Skeletal muscle tissue (tissue), 4 donors: ENCODE measurements around the gene AMZ1. TPM values are rescaled to one million over a fixed set of nuclear protein-coding genes. Genes with fewer than 3 reads are reported as not detected.
"Not testable (repeated sequence)": the region's sequence is repeated elsewhere in the genome, so short reads cannot be mapped to it uniquely, and the experiment has no call there.

Experiments
- H3K27ac ChIP-seq: one replicate; pipeline ENCODE4 v1.7.0; 2013; ENCODE audit warnings: mild to moderate bottlenecking, low read depth, low read length, inconsistent platforms
- H3K27me3 ChIP-seq, 3 donors: one replicate each; pipeline ENCODE4 v1.7.0; 2013; ENCODE audit warnings: low read length in 3 of 3; ENCODE audit not compliant: control insufficient read depth in 3 of 3, insufficient read depth in 3 of 3
- H3K36me3 ChIP-seq, 3 donors: one replicate each; pipeline ENCODE4 v1.7.0; 2013; ENCODE audit warnings: low read length in 3 of 3; ENCODE audit not compliant: control insufficient read depth in 3 of 3, insufficient read depth in 3 of 3
- H3K4me1 ChIP-seq, 3 donors: one replicate each; pipeline ENCODE4 v1.7.0; 2013; ENCODE audit warnings: low read length in 3 of 3, mild to moderate bottlenecking in 3 of 3; ENCODE audit not compliant: control insufficient read depth in 3 of 3, insufficient read depth in 3 of 3
- H3K4me3 ChIP-seq, 3 donors: one replicate each; pipeline ENCODE4 v1.7.0; 2013; ENCODE audit warnings: low read length in 3 of 3
- H3K9ac ChIP-seq, 3 donors: one replicate each; pipeline ENCODE4 v1.7.0; 2013; ENCODE audit warnings: low read length in 3 of 3, mild to moderate bottlenecking in 3 of 3, moderate library complexity in 2 of 3, low read depth in 1 of 3
- H3K9me3 ChIP-seq, 3 donors: one replicate each; pipeline ENCODE4 v1.7.0; 2013; ENCODE audit warnings: low read length in 3 of 3; ENCODE audit not compliant: control insufficient read depth in 3 of 3
- total RNA-seq: library from RNA; depleted of rRNA; stranded (reverse); fragments of >200 nt; gene quantifications from one replicate; pipeline ENCODE4 v1.2.3, GENCODE V29; 2014
- donor health status: Osteomylitis.

Gene AMZ1
- total RNA-seq, 1 donor from 2014 or later = under 0.01 TPM

- H3K27ac ChIP-seq = no peak overlapping the region
- no peak overlapping the region for H3K9ac ChIP-seq
- H3K36me3 ChIP-seq = no peaks in the 10 kb centered on the region
- no peak overlapping the region for H3K4me3 ChIP-seq
- H3K27me3 ChIP-seq = peaks cover 29 to 39% (median 38%) of the 10 kb centered on the region in 3 donors
- H3K9me3 ChIP-seq = peaks cover 0 to 6% (median 0%) of the 10 kb centered on the region in 3 donors
- H3K4me1 ChIP-seq = peaks cover 16 to 22% (median 21%) of the 10 kb centered on the region in 3 donors
Observed at GRCh38 chr7:2666588-2667250, 21.3 kb upstream of the AMZ1 start.

- H3K27me3 ChIP-seq = peaks cover 29 to 39% (median 38%) of the 10 kb centered on the region in 3 donors
- H3K9me3 ChIP-seq = peaks cover 0 to 6% (median 0%) of the 10 kb centered on the region in 3 donors
- no peak overlapping the region for H3K9ac ChIP-seq
- H3K4me3 ChIP-seq = no peak overlapping the region
- H3K36me3 ChIP-seq = no peaks in the 10 kb centered on the region
- H3K27ac ChIP-seq = no peak overlapping the region
- H3K4me1 ChIP-seq = peaks cover 11 to 17% (median 17%) of the 10 kb centered on the region in 3 donors
Observed at GRCh38 chr7:2667843-2668242, 20.2 kb upstream of the AMZ1 start.

- Histone ChIP-seq H3K4me3 (no peak overlapping the region), H3K9me3 (peaks cover 0 to 6% (median 0%) of the 10 kb centered on the region in 3 donors), H3K9ac (no peak overlapping the region), H3K27me3 (peaks cover 29 to 39% (median 38%) of the 10 kb centered on the region in 3 donors), H3K4me1 (peaks cover 6 to 12% (median 11%) of the 10 kb centered on the region in 3 donors), H3K27ac (no peak overlapping the region), H3K36me3 (no peaks in the 10 kb centered on the region)
Observed at GRCh38 chr7:2668401-2668800, 19.6 kb upstream of the AMZ1 start.

GRCh38 chr7:2670171-2670570 lies 17.8 kb upstream of the AMZ1 start:
- Histone ChIP-seq H3K27me3 (peaks cover 29 to 39% (median 38%) of the 10 kb centered on the region in 3 donors), H3K36me3 (no peaks in the 10 kb centered on the region), H3K27ac (no peak overlapping the region), H3K4me1 (peaks cover 0 to 5% (median 4%) of the 10 kb centered on the region in 3 donors), H3K9me3 (peaks cover 0 to 6% (median 0%) of the 10 kb centered on the region in 3 donors), H3K9ac (no peak overlapping the region), H3K4me3 (no peak overlapping the region)

- Histone ChIP-seq H3K4me1 (peaks cover 0 to 5% (median 4%) of the 10 kb centered on the region in 3 donors), H3K9ac (no peak overlapping the region)
Observed at GRCh38 chr7:2670720-2671391, 17.1 kb upstream of the AMZ1 start.

GRCh38 chr7:2673214-2673613 lies 14.8 kb upstream of the AMZ1 start:
- H3K4me1 ChIP-seq, H3K27ac ChIP-seq, H3K4me3 ChIP-seq, H3K9me3 ChIP-seq, H3K36me3 ChIP-seq, H3K9ac ChIP-seq: not testable (repeated sequence)
- peaks cover 13 to 20% (median 19%) of the 10 kb centered on the region in 3 donors for H3K27me3 ChIP-seq

More at GRCh38 chr7:2670720-2671391, 17.1 kb upstream of the AMZ1 start:
- peaks cover 23 to 34% (median 33%) of the 10 kb centered on the region in 3 donors for H3K27me3 ChIP-seq
- no peak overlapping the region for H3K4me3 ChIP-seq
- no peaks in the 10 kb centered on the region for H3K36me3 ChIP-seq
- H3K9me3 ChIP-seq = peaks cover 0 to 6% (median 3%) of the 10 kb centered on the region in 3 donors
- H3K27ac ChIP-seq = no peak overlapping the region

- Histone ChIP-seq H3K27me3 (peaks cover 10 to 16% (median 15%) of the 10 kb centered on the region in 3 donors), H3K4me3 (no peak overlapping the region), H3K4me1 (peaks cover 0 to 5% (median 0%) of the 10 kb centered on the region in 3 donors), H3K36me3 (no peaks in the 10 kb centered on the region), H3K27ac (no peak overlapping the region), H3K9me3 (peaks cover 0 to 3% (median 0%) of the 10 kb centered on the region in 3 donors), H3K9ac (no peak overlapping the region)
Observed at GRCh38 chr7:2673934-2674333, 14.1 kb upstream of the AMZ1 start.

- Histone ChIP-seq H3K27me3 (peaks cover 14 to 16% (median 15%) of the 10 kb centered on the region in 3 donors), H3K27ac (no peak overlapping the region), H3K9me3 (peaks cover 0 to 3% (median 0%) of the 10 kb centered on the region in 3 donors), H3K4me1 (peaks cover 0 to 5% (median 0%) of the 10 kb centered on the region in 3 donors), H3K9ac (no peak overlapping the region), H3K36me3 (no peaks in the 10 kb centered on the region), H3K4me3 (no peak overlapping the region)
Observed at GRCh38 chr7:2675256-2675764, 12.7 kb upstream of the AMZ1 start.

- peaks cover 6 to 19% (median 13%) of the 10 kb centered on the region in 3 donors for H3K27me3 ChIP-seq
Observed at GRCh38 chr7:2676576-2676975, 11.4 kb upstream of the AMZ1 start.

GRCh38 chr7:2678454-2678853 lies 9.5 kb upstream of the AMZ1 start:
- H3K4me1 ChIP-seq, H3K4me3 ChIP-seq, H3K9ac ChIP-seq, H3K9me3 ChIP-seq, H3K36me3 ChIP-seq, H3K27ac ChIP-seq: not testable (repeated sequence)
- peaks cover 14 to 32% (median 26%) of the 10 kb centered on the region in 3 donors for H3K27me3 ChIP-seq

More at GRCh38 chr7:2676576-2676975, 11.4 kb upstream of the AMZ1 start:
- not testable (repeated sequence) for H3K9me3 ChIP-seq, H3K36me3 ChIP-seq, H3K27ac ChIP-seq, H3K9ac ChIP-seq, H3K4me1 ChIP-seq, H3K4me3 ChIP-seq
